GM19324 (cell line): Measurements from ENCODE around the gene TSPAN2.

Experiments
- ATAC-seq: cut with Tn5 transposase; IDR thresholded peaks from one replicate; pipeline ENCODE4 v1.9.1; 2021; ENCODE audit warnings: mild to moderate bottlenecking, moderate library complexity; ENCODE audit not compliant: unreplicated experiment, low FRiP score

Gene TSPAN2

GRCh38 chr1:115089420-115090185, at the start of gene TSPAN2:
Gene TSPAN2, minus strand, starts transcription at chr1:115089503. Its CDS starts 71 bp downstream, at chr1:115089432.
- ATAC-seq, result no peak

GRCh38 chr1:115138973-115139372, 49.7 kb upstream of the TSPAN2 start:
- peak; percentile 83 for ATAC-seq

- no peak for ATAC-seq
These were observed 49.0 kb upstream of the TSPAN2 start for GRCh38 chr1:115138271-115138670.

GRCh38 chr1:115137191-115137590, 47.9 kb upstream of the TSPAN2 start:
- ATAC-seq, result no peak

GRCh38 chr1:115136706-115137105, 47.4 kb upstream of the TSPAN2 start:
- ATAC-seq, result no peak

- no peak for ATAC-seq
These were observed 46.8 kb upstream of the TSPAN2 start for GRCh38 chr1:115136106-115136505.

- ATAC-seq, result no peak
These were observed 46.4 kb upstream of the TSPAN2 start for GRCh38 chr1:115135681-115136080.

- ATAC-seq, result no peak
These were observed 45.7 kb upstream of the TSPAN2 start for GRCh38 chr1:115134850-115135480.

GRCh38 chr1:115134231-115134630, 44.9 kb upstream of the TSPAN2 start:
- ATAC-seq, result no peak

- ATAC-seq, result no peak
These were observed 44.1 kb upstream of the TSPAN2 start for GRCh38 chr1:115133440-115133839.

GRCh38 chr1:115130786-115131185, 41.5 kb upstream of the TSPAN2 start:
- ATAC-seq, result no peak

GRCh38 chr1:115129071-115129640, 39.9 kb upstream of the TSPAN2 start:
- no peak for ATAC-seq

GRCh38 chr1:115127539-115127938, 38.2 kb upstream of the TSPAN2 start:
- no peak for ATAC-seq

- no peak for ATAC-seq
These were observed 37.2 kb upstream of the TSPAN2 start for GRCh38 chr1:115126516-115126915.

GRCh38 chr1:115123116-115123515, 33.8 kb upstream of the TSPAN2 start:
- ATAC-seq, result no peak

- ATAC-seq, result no peak
These were observed 32.5 kb upstream of the TSPAN2 start for GRCh38 chr1:115121793-115122192.

- ATAC-seq, result no peak
These were observed 31.0 kb upstream of the TSPAN2 start for GRCh38 chr1:115120296-115120695.

- ATAC-seq, result no peak
These were observed 29.3 kb upstream of the TSPAN2 start for GRCh38 chr1:115118611-115119010.

GRCh38 chr1:115118086-115118485, 28.8 kb upstream of the TSPAN2 start:
- no peak for ATAC-seq

GRCh38 chr1:115117298-115117697, 28.0 kb upstream of the TSPAN2 start:
- no peak for ATAC-seq

- no peak for ATAC-seq
These were observed 27.2 kb upstream of the TSPAN2 start for GRCh38 chr1:115116512-115116911.
